GM12891 (cell line): Measurements from ENCODE around the gene HS3ST3B1.

Experiments
- DNase-seq: peaks from one replicate; pipeline ENCODE4 v3.0.0; 2011; ENCODE audit warnings: low spot score; ENCODE audit not compliant: insufficient read length
- FAIRE-seq: peaks from 2 replicates; lab custom pipeline; 2011; peaks lifted over from hg19 to GRCh38; lab: Jason Lieb, UNC
- PAX5 ChIP-seq: IDR thresholded peaks from 2 replicates; pipeline ENCODE4 v1.6.1; 2011; ENCODE audit warnings: low read length, moderate library complexity, mild to moderate bottlenecking; ENCODE audit not compliant: insufficient read depth, severe bottlenecking
- POLR2A ChIP-seq: IDR thresholded peaks from 2 replicates; pipeline ENCODE4 v1.6.1; 2011; ENCODE audit warnings: low read depth, low read length, control low read depth
- POLR2AphosphoS5 ChIP-seq: IDR thresholded peaks from 2 replicates; pipeline ENCODE4 v1.6.1; 2011; ENCODE audit warnings: low read depth, low read length, control low read depth
- POU2F2 ChIP-seq: IDR thresholded peaks from 2 replicates; pipeline ENCODE4 v1.6.1; 2011; ENCODE audit warnings: low read depth, mild to moderate bottlenecking, control low read depth, low read length, moderate library complexity
- SPI1 ChIP-seq: IDR thresholded peaks from 2 replicates; pipeline ENCODE4 v1.6.1; 2011; ENCODE audit warnings: low read depth, low read length, control low read depth
- TAF1 ChIP-seq: IDR thresholded peaks from 2 replicates; pipeline ENCODE4 v1.6.1; 2011; ENCODE audit warnings: low read depth, low read length, control low read depth

HS3ST3B1 gene

GRCh38 chr17:14351493-14351892 is 50.6 kb downstream of the HS3ST3B1 start:
- no peak for FAIRE-seq
- peak; percentile 87; the same call in 1 of the 2 replicates for TF ChIP-seq POU2F2
- TF ChIP-seq PAX5: no peak
- peak; percentile 59; the same call in 1 of the 2 replicates for TF ChIP-seq SPI1
- TF ChIP-seq POLR2AphosphoS5: no peak
- no peak for DNase-seq

GRCh38 chr17:14352136-14352535 is 51.3 kb downstream of the HS3ST3B1 start:
- FAIRE-seq: no peak
- TF ChIP-seq POLR2AphosphoS5 (no peak), TAF1 (no peak), POU2F2 (no peak), SPI1 (no peak), POLR2A (no peak), PAX5 (no peak)
- DNase-seq: no peak

- DNase-seq: no peak
- no peak for TF ChIP-seq TAF1
- TF ChIP-seq PAX5: no peak
- TF ChIP-seq POLR2A: no peak
- TF ChIP-seq SPI1: no peak
- no peak for TF ChIP-seq POU2F2
- no peak for TF ChIP-seq POLR2AphosphoS5
- FAIRE-seq: no peak
Measured at GRCh38 chr17:14353861-14354474, 53.1 kb downstream of the HS3ST3B1 start.

GRCh38 chr17:14354807-14355206 is 53.9 kb downstream of the HS3ST3B1 start:
- FAIRE-seq (no peak), DNase-seq (no peak)
- TF ChIP-seq PAX5: no peak
- TF ChIP-seq POU2F2: no peak
- no peak for TF ChIP-seq SPI1
- no peak for TF ChIP-seq POLR2AphosphoS5
- TF ChIP-seq TAF1: no peak
- TF ChIP-seq POLR2A: no peak

GRCh38 chr17:14355556-14355955 is 54.7 kb downstream of the HS3ST3B1 start:
- no peak for FAIRE-seq
- TF ChIP-seq SPI1: no peak
- no peak for TF ChIP-seq POLR2AphosphoS5
- TF ChIP-seq PAX5: no peak
- DNase-seq: no peak

DNA sequence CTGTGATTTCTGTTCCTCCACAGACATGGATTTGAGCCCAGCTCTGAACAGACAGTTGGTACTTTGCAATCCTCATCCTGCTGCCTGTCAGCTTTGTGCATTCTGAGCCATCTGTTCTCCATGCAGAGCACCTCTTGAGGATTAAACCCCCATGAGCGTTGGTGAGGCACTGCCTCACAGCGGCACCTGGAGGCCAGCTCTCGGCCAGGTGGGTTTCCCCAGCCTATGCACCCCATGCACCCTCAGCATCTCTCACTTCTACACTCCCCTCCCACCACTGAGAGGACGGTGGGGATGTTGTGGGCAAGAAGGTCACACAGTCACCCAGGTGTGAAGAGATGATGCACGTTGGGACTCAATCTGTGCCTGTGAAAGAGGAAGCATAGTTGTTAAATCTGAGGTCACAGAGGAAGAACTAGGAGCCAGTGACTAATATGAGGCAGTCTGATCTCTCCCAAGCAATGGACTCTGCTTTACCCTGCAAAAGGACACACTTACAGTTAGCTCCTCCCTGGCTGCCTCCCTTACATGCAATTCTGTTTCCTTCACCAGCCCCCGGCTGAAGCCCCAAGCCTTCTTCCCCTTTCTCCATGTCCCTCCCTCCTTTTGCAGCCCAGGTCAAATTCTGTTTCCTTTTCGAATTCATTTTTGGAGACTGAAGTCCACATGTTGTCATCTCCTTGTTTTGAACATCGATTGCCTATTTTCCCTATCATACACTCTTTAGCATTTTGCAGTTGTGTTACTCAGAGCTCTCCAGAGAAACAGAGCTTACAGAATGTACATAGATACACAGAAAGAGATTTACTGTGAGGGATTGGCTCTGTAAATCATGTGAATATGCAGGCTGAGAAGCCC is 58.5 kb downstream of the HS3ST3B1 start:
- DNase-seq (no peak), FAIRE-seq (peak; percentile 90)
- TF ChIP-seq POLR2A: no peak
- TF ChIP-seq SPI1: peak; percentile 55; the same call in 1 of the 2 replicates
- peak; percentile 81 for TF ChIP-seq POU2F2
- TF ChIP-seq POLR2AphosphoS5: no peak
- TF ChIP-seq TAF1: no peak
- TF ChIP-seq PAX5: peak; percentile 59

DNA sequence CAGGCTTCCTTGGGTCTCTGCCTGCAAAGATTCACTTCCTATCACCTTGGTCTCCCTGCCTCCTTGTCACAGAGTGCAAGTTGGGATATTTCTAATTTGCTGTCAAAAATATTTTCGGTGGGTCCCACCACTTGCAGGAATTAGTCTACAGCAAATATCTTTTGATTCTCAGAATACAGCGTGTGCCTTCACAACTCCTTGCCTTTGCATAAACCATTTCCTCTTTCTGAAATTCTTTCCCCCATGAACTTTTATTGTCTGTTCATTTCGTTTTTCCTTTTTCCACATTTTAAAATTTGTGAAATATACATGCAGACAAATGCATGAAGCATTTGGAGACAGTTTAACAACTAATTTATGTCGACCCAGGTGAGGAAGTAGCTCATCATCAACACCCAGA is 60.0 kb downstream of the HS3ST3B1 start:
- TF ChIP-seq POLR2A: no peak
- peak; percentile 55; the same call in 1 of the 2 replicates for TF ChIP-seq SPI1
- FAIRE-seq (no peak), DNase-seq (no peak)

DNA sequence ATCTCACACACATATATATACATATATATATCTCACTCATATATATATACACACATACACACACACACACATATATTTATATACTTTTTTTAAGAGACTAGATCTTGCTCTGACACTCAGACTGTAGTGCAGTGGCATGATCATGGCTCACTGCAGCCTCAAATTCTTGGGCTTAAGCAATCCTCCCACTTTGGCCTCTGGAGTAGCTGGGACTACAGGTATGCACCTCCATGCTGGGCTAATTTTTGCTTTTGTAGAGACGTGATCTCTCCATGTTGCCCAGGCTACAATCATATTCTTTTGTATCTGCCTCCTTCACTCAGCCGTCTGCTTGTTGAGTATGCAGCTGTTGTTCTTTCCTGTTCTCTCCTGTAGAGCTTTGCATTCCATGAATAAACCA is 60.6 kb downstream of the HS3ST3B1 start:
- FAIRE-seq: no peak
- TF ChIP-seq POLR2AphosphoS5 (no peak), PAX5 (no peak), SPI1 (no peak), POU2F2 (no peak), POLR2A (no peak), TAF1 (no peak)
- DNase-seq: no peak

- TF ChIP-seq POU2F2: no peak
- TF ChIP-seq POLR2A: no peak
- no peak for TF ChIP-seq PAX5
- no peak for TF ChIP-seq SPI1
- no peak for TF ChIP-seq POLR2AphosphoS5
- TF ChIP-seq TAF1: no peak
- FAIRE-seq (no peak), DNase-seq (no peak)
Measured at GRCh38 chr17:14361945-14362508, 61.1 kb downstream of the HS3ST3B1 start.

- DNase-seq: no peak
- FAIRE-seq: no peak
- TF ChIP-seq POLR2AphosphoS5 (no peak), PAX5 (no peak), SPI1 (no peak), POU2F2 (no peak), TAF1 (no peak), POLR2A (no peak)
Measured at GRCh38 chr17:14366199-14366598, 65.3 kb downstream of the HS3ST3B1 start.
